GM15510 (cell line): Measurements from ENCODE around the gene NR3C1.

Source experiments
- POLR2A ChIP-seq: IDR thresholded peaks from 3 replicates; pipeline ENCODE4 v1.6.1; 2011; ENCODE audit warnings: borderline replicate concordance; ENCODE audit not compliant: insufficient read length; ENCODE audit errors: extremely low read depth

NR3C1 gene

DNA sequence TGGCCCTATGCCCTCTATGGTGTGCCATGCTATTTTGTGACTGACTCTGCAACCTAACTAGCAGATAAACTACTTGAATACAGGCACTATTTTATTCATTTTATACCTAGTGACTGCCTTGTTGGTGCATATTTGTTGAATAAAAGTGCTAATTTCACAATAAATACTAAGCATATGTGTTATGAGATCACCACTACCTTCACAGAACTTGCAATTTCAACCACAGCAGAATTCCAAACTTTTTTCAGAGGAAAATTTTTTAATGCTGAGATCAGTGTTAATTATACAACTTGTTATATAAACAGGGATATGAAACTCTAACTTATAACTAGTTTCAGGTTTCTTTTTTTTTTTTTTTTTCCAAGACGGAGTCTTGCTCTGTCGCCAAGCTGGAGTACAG, 94.8 kb downstream of the NR3C1 start:
- no peak for TF ChIP-seq POLR2A

DNA sequence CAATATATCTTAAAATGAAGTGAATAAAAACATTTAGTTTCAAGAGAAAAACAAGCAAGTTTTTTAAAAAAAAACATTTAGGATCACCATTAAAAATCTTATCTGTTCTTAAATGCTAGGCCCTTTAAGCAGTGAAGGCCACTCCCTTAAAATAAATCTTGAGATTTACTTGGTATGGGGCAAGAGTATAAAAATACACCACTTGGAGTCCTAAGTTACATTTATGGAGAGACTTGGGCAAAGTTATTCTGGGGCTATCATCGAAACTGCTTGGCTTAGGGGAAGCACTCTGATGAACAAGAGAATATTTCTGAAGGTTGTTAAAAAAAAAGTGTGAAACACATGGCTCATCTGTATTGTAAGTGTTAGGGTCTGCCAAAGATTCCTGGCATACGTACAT, 97.4 kb downstream of the NR3C1 start:
- TF ChIP-seq POLR2A = no peak

DNA sequence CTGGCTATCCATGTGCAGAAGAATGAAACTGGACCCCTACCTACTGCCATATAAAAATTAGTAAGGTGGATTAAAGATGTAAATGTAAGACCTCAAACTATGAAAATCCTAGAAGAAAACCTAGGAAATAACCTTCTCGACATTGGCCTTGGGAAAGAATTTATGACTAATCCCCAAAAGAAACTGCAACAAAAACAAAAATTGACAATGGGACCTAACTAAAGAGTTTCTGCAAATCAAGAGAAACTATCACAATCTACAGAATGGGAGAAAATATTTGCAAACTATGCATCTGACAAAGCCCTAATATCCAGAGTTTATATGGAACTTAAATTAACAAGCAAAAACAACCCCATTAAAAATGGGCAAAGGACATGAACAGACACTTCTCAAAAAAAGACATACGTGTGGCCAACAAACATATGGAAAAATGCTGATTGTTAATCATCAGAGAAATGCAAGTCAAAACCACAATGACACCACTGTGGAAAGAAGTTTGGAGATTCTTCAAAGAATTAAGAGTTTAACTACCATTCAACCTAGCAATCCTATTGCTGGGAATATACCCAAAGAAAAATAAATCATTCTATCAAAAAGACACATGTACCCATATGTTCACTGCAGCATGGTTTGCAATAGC, 98.5 kb downstream of the NR3C1 start:
- no peak for TF ChIP-seq POLR2A

DNA sequence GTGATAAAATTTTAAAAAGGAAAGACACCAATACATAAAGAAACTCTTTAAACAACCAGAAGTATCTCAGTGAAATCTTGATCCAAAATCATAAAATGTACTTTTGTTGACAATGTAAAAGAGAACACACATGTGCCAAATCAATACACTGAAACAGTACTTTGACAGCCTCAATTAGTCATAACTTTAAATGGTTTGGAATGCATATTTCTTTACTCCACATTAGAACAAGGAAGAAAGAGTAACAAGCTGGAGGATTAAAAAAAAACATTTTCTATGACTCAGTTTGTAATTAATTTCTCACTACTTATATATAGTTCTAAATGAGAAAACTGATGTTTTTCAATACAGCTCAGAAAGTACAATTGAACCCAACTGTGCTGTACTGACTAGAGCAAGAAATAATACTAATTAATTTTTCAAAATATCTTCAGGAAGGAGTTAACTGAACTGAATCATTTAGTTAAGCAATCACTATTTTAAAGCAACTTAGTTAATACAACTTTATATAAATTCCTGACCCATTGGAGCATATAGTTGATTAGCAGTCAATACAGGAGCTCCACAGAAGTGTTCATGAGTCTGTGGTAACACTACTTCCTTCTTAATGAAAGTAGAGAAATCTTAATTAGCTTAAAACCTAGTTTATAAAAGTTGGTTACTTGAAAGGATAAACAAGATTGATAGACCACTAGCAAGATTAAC, 101.0 kb downstream of the NR3C1 start:
- TF ChIP-seq POLR2A = no peak

DNA sequence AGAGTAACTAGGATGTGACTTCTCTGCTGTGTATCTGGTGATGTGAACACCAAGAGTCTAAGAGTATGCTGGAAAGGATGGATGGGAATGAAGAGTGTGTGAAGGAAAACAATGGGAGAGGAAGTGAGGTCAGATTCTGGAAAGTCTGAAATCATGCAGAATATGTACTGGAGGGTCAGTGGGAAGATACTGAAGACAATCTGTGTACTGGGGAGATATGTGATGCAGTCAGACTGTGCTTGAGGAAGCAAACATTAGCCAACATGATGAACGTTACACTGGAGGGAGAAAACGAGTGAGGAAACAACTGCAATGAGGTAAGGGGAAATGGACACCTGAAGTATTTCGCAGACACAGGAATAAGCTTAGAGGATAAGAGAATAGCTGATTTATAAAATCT, 105.7 kb downstream of the NR3C1 start:
- no peak for TF ChIP-seq POLR2A

DNA sequence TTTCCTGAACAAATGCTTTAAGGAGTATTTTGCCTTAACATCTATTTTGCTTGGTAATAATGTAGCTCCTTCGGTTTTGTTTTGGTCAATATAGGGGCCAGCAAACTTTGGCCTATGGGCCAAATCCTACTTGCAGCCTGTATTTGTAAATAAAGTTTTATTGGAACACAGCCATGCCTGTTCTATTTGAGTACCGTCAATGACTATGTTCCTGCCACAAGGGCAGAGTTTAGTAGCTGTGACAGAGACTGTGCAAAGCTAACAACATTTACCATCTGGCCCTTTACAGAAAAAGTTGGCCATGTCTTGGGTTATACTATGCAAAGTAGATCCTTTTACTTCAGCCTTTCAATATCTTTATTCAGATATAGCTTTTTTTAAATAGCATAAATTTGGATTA, 113.4 kb downstream of the NR3C1 start:
- TF ChIP-seq POLR2A = no peak

DNA sequence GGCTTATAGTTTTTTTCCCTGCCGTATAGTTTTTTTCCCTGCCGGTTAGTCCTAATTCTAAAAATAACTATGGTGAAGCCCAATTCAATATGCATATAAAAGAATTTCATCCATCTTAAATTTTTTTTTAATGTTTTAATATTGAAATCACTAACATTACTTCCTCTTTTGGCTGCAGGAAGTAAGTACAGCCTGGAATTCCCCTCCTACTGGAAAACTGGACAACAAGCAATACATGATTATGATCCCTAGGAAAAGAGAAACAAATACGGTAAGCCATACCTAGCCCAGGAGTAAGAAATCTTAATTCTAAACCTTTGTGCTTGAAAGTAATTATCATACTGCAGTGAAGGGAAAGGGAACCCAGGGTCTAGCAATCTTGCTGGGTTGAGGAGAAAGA, 119.0 kb downstream of the NR3C1 start:
- no peak for TF ChIP-seq POLR2A

DNA sequence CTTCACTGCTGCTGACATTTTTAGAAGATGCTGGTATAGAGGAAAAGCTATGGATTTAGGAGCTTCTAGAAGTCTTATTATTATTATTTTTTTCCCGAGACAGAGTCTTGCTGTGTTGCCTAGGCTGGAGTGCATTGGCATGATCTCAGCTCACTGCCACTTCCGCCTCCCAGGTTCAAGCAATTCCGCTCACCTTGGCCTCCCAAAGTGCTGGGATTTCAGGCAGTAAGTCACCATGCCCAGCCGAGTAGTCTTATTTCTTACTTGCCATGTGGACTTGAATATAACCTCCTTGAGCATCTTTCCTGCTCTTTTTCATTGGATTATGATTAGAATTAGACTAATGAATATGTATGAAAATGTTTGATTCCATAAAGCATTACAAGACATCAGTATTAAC, 119.5 kb downstream of the NR3C1 start:
- TF ChIP-seq POLR2A = no peak

DNA sequence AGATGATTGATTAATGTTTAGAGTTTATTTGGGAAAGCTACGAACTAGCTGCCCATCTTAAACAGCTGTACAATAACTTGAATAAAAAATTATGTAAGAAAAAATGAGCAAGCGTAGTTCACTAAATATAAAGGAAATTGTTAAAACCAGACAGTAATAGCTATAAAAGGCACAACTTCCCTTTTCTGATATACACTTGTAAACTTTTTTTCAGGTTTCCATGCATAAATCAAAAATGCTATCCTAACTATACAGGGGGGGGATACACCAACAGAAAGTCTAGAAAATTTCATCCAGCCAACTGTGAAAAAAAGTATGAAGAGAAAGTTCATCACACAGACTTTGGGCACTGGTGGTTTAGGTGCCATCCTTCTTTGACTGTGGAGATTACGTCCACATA, 122.3 kb downstream of the NR3C1 start:
- no peak for TF ChIP-seq POLR2A

DNA sequence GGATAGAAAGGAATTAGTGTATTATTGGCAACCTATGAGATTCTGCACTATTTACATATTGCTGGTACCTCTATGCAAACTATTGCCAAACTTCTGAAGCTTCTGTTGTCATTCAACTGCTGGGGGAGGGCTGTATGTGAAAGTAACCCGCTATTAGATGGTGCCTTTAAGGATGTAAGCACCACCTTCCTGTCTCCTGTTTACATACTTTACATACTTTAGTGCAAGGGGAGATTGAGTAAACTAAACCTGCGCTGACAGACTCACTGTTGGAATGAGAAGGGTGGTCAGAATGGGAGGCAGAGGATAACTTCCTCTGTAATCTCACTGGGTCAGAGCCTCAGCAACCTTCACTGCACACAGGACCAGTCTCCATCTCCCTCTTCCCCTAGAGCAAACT, 123.8 kb downstream of the NR3C1 start:
- TF ChIP-seq POLR2A = no peak

DNA sequence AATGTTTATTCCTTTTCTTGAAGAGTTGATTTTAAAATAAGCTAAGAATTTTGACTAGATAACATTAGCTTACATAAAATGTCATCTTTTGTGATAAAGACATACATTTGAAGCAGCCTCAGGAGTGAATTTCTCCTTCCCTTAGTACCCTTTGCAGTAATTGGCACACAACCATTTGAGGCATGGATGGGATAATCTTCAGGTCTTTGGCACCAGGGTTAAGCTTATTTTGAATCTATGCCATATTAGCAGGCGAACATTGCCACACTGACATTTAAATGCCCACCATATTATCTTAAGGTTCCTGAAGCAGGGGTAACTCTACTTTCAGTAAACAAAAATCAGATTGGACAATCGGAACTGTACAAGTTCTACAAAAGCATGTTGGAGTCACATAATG, 126.0 kb downstream of the NR3C1 start:
- TF ChIP-seq POLR2A = no peak

DNA sequence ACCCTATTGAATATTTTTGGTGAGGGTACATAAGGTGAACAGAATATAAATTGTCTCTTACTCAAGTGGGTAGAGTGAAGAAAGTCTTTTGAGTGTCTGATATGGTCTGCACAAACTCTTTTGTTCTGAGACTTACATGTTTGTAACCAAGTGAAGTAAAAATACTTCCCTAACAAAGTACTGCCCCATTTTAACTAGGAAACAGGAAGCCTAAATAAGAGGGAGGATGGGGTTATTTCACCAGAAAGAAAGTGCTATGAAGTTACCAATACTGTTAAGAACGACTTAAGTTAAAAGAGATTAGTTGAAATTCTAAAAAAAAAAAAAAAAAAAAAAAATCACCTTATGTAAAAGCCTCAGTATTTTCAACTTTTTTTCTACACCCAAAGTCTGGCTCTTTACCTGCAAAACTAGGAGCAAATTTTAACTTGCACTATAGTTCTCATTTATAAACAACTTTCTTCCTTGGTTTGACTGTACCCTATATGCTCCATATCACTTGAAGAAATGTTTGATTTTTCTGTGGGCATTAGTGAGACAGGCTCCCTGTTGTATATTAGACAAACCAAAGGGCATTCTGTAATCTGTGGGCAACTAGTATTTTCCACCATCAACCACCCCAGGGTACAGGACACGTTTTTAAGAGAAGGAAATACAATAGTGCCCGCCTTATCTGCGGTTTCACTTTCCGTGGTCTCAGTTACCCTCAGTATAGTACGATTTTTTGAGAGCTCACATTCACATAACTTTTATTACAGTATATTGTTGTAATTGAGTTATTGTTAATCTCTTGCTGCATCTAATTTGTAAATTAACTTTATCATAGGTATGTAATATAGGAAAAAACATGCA, 127.7 kb downstream of the NR3C1 start:
- TF ChIP-seq POLR2A = no peak

DNA sequence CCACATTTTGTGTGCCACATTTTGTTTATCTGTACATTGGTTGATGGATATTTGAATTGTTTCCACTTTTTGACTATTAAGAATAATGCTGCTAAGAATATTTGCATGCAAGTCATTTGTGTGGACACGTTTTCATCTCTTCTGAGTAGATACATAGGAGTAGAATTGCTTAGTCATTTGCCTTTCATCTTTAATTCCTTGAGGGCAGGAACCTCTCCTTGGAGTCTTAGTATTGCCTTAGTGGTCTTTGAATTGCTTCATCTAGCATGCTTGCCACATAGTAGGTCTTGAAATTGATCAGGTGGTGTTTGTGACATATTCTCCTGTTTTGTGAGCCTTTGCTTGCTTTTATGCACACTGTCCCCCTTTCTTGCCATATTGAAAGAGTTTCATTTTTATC, 128.5 kb downstream of the NR3C1 start:
- TF ChIP-seq POLR2A = no peak

DNA sequence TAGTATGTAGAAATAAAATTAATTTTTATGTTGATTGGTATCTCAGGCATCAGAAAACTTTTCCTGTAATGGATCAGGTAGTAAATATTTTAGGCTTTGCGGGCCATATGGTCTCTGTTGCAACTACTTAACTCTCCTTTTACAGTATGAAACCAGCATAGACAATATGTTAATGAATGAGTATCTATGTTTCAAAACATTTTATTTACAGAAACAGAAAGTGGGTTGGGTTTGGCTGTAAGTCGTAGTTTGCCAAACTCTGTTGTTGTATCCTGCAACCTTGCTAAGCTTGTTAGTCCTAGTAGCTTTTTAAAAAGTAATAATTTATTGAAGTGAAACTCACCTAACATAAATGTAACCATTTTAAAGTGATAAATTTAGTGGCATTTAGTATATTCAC, 132.1 kb downstream of the NR3C1 start:
- no peak for TF ChIP-seq POLR2A

DNA sequence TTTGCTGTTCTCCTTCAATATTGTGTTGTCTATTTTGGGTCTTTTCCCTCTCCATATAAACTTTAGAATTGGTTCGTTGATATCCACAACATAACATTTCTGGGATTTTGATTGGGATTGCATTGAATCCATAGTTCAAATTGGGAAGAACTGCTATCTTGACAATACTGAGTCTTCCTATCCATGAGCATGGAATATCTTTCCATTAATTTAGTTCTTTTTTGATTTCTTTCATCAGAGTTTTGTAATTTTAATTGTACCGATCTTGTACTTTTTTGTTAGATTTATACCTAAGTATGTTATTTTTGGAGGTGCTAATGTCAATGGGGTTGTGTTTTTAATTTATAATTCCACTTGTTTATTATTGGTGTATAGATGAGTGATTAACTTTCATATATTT, 135.1 kb downstream of the NR3C1 start:
- no peak for TF ChIP-seq POLR2A

DNA sequence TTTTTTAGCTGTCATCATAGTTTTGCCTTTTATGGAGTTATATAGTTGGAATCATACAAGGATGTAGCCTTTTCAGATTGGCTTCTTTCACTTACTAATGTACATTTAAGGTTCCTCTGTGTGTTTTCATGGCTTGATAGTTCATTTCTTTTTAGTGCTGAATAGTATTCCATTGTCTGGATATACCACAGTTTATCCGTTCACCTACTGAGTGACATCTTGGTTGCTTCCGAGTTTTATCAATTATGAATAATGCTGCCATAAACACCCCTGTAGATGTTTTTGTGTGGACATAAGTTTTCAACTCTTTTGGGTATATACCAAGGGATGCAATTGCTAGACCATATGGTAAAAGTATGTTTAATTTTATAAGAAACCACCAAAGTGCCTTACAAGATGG, 136.3 kb downstream of the NR3C1 start:
- no peak for TF ChIP-seq POLR2A
